Stimulated activated naive CD4-positive, alpha-beta T cell treated with Interleukin-2 at 50 U/mL for 16 hours (primary cell): ENCODE data around the gene SGMS1.

Experiments used
- DNase-seq: peaks from one replicate; lab custom pipeline; 2025; lab: John Stamatoyannopoulos, UW

SGMS1 gene

GRCh38 chr10:50397312-50398140 is 226.2 kb downstream of the SGMS1 start:
- DNase-seq, result no peak

GRCh38 chr10:50396491-50397311 is 227.1 kb downstream of the SGMS1 start:
- peak; percentile 6 for DNase-seq

GRCh38 chr10:50395851-50396250 is 227.9 kb downstream of the SGMS1 start:
- DNase-seq, result no peak

- DNase-seq, result no peak
Observed at GRCh38 chr10:50395271-50395670, 228.5 kb downstream of the SGMS1 start.

- DNase-seq, result no peak
Observed at GRCh38 chr10:50394832-50395231, 228.9 kb downstream of the SGMS1 start.

GRCh38 chr10:50393784-50394467 is 229.8 kb downstream of the SGMS1 start:
- DNase-seq, result no peak

GRCh38 chr10:50392966-50393718 is 230.6 kb downstream of the SGMS1 start:
- no peak for DNase-seq

GRCh38 chr10:50392426-50392825 is 231.3 kb downstream of the SGMS1 start:
- no peak for DNase-seq

- no peak for DNase-seq
Observed at GRCh38 chr10:50390302-50390701, 233.5 kb downstream of the SGMS1 start.

GRCh38 chr10:50388181-50388580 is 235.6 kb downstream of the SGMS1 start:
- no peak for DNase-seq

- no peak for DNase-seq
Observed at GRCh38 chr10:50387732-50388073, 236.1 kb downstream of the SGMS1 start.

GRCh38 chr10:50387007-50387731 is 236.6 kb downstream of the SGMS1 start:
- DNase-seq, result no peak

- DNase-seq, result no peak
Observed at GRCh38 chr10:50385624-50386023, 238.1 kb downstream of the SGMS1 start.

GRCh38 chr10:50384898-50385297 is 238.9 kb downstream of the SGMS1 start:
- no peak for DNase-seq

- no peak for DNase-seq
Observed at GRCh38 chr10:50384238-50384637, 239.5 kb downstream of the SGMS1 start.

GRCh38 chr10:50382576-50383023 is 241.2 kb downstream of the SGMS1 start:
- DNase-seq, result no peak

- DNase-seq, result no peak
Observed at GRCh38 chr10:50381642-50382041, 242.1 kb downstream of the SGMS1 start.

GRCh38 chr10:50379616-50380015 is 244.1 kb downstream of the SGMS1 start:
- no peak for DNase-seq

- no peak for DNase-seq
Observed at GRCh38 chr10:50375745-50376144, 248.0 kb downstream of the SGMS1 start.

- no peak for DNase-seq
Observed at GRCh38 chr10:50375051-50375452, 248.7 kb downstream of the SGMS1 start.

GRCh38 chr10:50373821-50374501 is 249.8 kb downstream of the SGMS1 start:
- DNase-seq, result no peak
